ENCODE measurements around the gene ADGRV1.

DNA sequence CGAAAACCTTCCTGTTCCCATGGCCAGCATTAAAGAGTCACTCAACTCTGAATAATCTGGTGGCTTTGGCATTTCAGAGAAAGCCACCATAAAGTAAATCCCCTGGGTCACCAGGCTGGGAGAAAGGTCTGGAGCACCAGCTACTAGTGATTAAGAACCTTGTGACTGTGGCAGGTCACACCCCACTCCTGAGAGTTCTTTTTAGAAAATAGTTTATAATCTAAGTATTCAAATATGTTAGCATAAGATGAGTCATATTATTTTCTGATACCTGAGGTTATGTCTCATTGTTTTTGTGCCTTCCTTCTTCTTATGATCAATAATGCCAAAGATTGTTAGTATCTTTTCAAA, 472.8 kb downstream of the ADGRV1 start:
- no peak for TF ChIP-seq POLR2A (IDR thresholded peaks at IDR 0.05)
- TF ChIP-seq, protein P1, sequence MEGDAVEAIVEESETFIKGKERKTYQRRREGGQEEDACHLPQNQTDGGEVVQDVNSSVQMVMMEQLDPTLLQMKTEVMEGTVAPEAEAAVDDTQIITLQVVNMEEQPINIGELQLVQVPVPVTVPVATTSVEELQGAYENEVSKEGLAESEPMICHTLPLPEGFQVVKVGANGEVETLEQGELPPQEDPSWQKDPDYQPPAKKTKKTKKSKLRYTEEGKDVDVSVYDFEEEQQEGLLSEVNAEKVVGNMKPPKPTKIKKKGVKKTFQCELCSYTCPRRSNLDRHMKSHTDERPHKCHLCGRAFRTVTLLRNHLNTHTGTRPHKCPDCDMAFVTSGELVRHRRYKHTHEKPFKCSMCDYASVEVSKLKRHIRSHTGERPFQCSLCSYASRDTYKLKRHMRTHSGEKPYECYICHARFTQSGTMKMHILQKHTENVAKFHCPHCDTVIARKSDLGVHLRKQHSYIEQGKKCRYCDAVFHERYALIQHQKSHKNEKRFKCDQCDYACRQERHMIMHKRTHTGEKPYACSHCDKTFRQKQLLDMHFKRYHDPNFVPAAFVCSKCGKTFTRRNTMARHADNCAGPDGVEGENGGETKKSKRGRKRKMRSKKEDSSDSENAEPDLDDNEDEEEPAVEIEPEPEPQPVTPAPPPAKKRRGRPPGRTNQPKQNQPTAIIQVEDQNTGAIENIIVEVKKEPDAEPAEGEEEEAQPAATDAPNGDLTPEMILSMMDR (IDR thresholded peaks at IDR 0.05), result no peak

Measured in Peyer's patch (tissue), 4 donors.